GM12872 (cell line): ENCODE data around the gene ULK2.

Experiments
- CTCF ChIP-seq: IDR thresholded peaks from 3 replicates; pipeline ENCODE4 v1.5.1; 2011; ENCODE audit warnings: low read depth, mild to moderate bottlenecking, low read length, moderate library complexity; ENCODE audit not compliant: insufficient read depth

Gene ULK2

GRCh38 chr17:19726631-19727376, 140.9 kb downstream of the ULK2 start:
- no peak for TF ChIP-seq CTCF

- no peak for TF ChIP-seq CTCF
Measured at GRCh38 chr17:19725486-19725885, 142.2 kb downstream of the ULK2 start.

- TF ChIP-seq CTCF, result no peak
Measured at GRCh38 chr17:19724501-19725420, 143.0 kb downstream of the ULK2 start.

- no peak for TF ChIP-seq CTCF
Measured at GRCh38 chr17:19723964-19724363, 143.8 kb downstream of the ULK2 start.
